GM18499 (cell line): ENCODE measurements around the gene SHE.
"Not testable (repeated sequence)": the region's sequence is repeated elsewhere in the genome, so short reads cannot be mapped to it uniquely, and the experiment has no call there.

Source experiments
- ATAC-seq: cut with Tn5 transposase; IDR thresholded peaks from one replicate; pipeline ENCODE4 v1.9.1; 2021; ENCODE audit warnings: moderate number of reproducible peaks; ENCODE audit not compliant: insufficient read depth, unreplicated experiment

SHE gene

DNA sequence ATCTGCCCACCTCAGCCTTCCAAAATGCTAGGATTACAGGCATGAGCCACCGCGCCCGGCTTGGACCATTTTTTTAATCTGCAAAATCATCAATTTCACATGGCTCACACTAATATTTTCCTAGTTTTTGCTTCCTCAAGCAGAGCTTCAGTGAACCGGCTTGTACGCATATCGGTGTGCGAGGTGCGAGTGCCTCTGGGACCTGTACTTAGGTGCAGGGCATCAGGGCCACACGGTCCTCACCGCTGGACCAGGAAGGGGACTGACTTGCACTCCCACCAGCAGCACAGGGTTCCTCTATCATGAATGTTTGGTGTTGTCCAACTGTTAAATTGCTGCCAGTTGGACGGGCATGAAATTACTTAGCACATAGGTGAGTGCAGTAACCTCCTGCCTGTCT is 15.4 kb upstream of the SHE start:
- ATAC-seq, result no peak

GRCh38 chr1:154514066-154514553 is 11.9 kb upstream of the SHE start:
- ATAC-seq, result no peak

- ATAC-seq, result no peak
Measured at GRCh38 chr1:154512760-154513159, 10.5 kb upstream of the SHE start.

GRCh38 chr1:154503898-154504297 is 1.7 kb upstream of the SHE start:
- ATAC-seq, result no peak

DNA sequence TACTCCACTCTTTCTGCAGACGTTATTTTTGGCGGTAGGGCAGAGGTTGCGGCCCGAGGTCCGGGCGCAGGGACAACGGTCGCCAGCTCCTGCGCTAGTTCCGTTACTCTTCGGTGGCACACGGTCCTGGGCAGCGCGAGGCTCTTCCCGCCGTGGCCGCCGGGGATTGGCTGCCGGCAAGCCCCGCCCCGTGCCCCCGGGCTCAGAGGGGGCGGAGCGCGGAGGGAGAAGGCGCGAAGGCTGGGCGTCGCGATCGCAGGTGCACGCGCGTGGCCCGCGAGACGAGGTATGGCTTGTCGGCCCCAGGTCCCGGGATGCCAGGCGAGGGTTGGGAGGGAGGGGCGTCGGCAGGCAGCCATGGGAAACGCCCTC is 518 bp upstream of the SHE start:
- no peak for ATAC-seq

DNA sequence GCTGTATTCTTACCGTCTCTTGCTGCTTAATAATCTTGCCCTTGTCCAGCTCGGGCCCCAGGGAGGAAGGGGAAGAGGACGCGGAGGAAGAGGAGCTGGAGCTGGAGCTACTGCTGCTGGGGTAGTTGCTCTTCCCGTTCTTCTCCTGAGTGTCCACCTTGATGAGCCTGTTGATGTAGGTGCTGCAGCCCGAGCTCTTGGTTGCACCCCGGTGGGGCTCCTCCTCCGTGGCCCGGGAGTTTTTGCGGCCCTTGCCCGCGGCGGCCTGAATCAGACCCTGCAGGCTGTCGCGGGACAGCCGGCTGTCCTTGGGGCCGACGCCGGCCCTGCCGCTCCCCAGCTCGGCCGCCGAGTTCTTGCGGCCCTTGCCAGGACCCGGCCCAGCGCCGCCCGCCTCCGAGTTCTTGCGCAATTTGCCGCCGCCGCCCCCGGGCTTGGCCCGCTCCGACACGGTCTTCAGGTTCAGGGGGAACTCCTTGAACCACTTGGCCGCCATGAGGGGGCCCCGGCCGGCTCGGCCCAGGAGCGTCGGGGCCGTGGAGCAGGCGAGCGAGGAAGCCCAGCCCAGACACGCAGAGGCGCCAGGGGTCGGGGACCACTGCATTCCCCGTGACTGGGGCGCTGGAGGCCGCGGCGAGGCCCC is 668 bp downstream of the SHE start:
- ATAC-seq, result no peak

GRCh38 chr1:154500533-154500932 is 1.7 kb downstream of the SHE start:
- no peak for ATAC-seq

DNA sequence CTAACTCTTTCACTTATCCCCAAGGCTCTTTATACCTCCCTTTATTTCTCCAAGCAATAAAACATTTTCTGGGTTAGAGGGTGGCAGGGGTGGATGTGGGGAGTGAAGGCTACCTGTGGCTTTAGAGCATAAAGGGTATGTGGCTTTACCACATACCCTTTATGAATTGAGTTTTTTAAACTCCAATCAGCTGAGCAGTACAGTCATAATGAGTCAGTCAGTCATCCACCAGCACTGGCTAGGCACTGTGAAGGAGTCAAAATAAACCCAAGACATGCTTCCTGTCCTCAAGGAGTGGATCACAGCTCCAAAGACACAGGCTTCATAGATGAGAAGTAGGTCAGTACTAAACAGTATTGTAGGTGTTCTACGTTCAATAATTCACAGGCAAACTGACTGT is 2.8 kb downstream of the SHE start:
- no peak for ATAC-seq

- ATAC-seq, result no peak
Measured at GRCh38 chr1:154497026-154497806, 5.0 kb downstream of the SHE start.

GRCh38 chr1:154496383-154496782 is 5.8 kb downstream of the SHE start:
- ATAC-seq, result no peak

DNA sequence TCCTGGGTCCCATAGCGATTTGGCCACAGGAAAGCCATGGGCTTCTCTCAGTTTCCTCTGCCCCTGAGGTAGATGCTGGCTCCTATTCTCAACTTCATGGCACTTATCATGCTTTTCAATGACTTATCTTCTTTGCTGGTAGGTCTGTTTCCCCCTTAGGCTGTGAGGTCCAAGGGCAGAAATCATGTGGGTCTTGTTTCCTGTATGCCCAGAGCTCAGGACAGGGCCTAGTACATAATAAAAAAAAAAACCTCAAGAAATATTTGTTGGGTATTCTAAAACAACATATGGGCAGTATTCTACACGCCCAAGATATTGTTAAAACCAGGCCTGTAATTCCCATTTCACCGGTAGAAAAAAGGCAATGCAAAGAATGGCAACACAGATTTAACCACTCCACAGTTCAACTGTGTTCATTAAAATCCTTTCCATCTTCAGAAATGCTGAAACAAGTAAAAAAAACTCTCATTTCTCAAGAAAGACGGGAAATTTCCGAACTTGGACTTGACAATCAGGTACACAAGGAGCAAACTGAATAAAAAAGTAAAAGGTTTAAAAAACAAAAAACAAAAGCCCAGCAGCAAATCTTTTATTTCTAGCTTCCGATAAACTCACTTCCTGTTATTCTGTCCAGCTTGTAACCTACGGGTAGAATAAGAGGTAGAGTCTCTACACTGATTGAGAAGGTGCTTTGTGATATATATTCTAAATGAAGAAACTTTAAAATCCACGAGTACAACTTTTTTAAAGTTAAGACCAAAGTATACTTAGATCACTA is 6.5 kb downstream of the SHE start:
- no peak for ATAC-seq

- ATAC-seq, result no peak
Measured at GRCh38 chr1:154493276-154493675, 8.9 kb downstream of the SHE start.

DNA sequence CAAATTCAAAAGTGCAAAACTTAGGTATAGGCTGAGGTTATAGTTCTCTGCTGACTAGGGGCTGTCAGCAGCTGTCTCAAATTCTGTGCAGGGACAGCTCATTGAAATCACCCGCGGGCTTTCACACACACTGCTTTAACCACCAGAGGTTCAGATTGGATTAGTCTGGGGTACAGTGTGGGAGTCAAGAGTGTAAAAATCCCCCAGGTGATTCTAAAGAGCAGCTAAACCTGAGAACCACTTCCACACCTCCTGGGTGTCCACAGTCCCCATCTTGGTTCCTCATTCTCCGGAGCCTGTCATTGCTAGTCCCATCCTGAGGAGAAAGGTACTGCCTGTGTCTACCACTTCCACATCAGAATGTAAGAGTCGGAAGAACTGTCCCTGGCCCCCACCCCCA is 10.1 kb downstream of the SHE start:
- no peak for ATAC-seq

DNA sequence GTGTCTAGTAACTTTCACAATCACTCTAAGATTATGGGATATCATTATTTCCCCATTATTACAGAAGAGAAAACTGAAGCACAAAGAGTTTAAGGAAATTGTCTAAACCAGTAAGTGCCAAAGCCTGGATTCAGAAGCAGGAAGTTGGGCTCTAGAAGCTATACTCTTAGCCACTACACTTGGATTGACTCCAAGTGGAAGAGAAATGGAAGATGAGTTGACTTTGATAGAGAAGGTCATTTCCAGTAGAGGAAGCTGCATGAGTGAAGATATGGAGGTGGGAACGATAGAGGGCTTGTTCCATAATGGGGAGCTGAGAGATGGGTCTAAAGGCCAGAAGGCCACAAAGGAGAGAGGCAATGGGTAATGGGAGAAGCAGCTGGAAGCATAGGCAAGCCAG is 11.9 kb downstream of the SHE start:
- ATAC-seq, result no peak

GRCh38 chr1:154489695-154490274 is 12.4 kb downstream of the SHE start:
- ATAC-seq, result no peak

DNA sequence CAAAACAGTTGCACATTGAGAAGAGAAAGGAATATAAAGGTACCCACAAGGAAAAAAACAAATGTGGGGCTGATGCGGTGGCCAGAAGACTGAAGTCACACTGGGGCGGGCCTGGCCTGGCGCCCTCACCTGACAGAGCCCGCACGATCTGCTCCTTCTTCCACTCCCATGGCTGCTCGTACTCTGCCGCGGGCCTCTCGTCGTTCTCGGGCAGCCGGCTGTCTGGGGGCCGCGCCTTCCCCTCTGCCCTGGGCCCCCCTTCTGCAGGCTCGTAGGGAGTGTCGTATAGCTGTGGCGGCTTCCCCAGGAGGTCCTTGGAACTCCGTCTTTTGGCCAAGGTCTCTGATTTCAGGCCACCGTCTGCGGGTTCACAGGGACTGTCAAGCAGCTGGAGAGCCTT is 13.3 kb downstream of the SHE start:
- no peak for ATAC-seq

GRCh38 chr1:154486756-154487155 is 15.5 kb downstream of the SHE start:
- ATAC-seq, result not testable (repeated sequence)

DNA sequence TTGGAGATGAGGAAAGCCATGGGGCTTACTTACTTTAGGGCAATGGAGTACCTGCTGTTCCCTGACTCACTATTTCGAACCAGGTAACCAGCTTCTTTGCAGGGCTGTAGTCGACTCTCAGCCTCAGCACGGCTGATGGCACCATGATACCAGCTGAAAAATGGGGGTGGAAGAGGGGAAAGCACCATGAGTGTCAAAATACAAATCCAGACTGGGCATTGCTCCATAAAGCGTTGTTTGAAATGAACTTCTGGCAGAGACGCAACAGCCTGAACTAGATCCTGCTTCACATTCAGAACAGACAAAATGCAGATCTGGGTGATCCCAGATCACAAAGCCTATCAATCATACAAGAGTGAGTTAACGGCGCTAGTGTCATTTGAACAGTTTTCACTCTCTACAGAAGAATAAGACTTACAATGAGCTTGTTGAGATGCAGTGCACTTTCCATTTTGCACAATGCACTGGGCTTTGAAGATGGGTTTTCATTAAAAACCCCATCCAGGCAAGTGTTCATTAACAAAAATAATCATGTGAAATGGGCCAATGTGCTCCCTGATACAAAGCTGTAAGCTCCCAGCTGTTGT is 16.2 kb downstream of the SHE start:
- no peak for ATAC-seq

DNA sequence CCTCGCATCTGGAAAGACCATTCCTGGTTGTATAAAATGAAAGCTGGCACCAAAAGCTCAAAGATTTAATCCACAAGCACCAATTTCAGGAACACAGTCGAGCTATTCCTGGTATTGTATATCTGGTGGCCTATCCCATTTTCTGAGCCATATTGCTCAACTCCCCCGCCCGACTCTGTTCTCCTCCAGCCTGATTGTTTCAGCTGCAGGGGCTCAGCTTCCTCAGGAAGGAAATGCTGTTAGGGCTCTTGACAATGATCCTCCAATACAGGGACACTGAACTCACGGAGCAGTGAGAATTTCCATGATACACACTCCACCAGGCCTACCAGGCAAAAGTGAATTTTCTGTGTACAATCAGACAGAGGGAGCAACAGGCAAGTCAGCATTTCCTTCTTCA is 17.1 kb downstream of the SHE start:
- no peak for ATAC-seq

- ATAC-seq, result no peak
Measured at GRCh38 chr1:154483941-154484803, 18.0 kb downstream of the SHE start.
